Testis (tissue), 2 donors: ENCODE measurements around the gene TACC2.

Source experiments
- POLR2A ChIP-seq: fragments of 450-650 bp; IDR thresholded peaks from one replicate; pipeline ENCODE4 v1.6.1; 2017; ENCODE audit warnings: antibody characterized with exemption, mild to moderate bottlenecking, moderate library complexity
- TF ChIP-seq, protein P1 (sequence below), 3 experiments: fragments of 450-650 bp in 2 of 3; fragments of 200-600 bp in 1 of 3; sonication (generic) in 1 of 3; IDR thresholded peaks; one replicate each; pipeline ENCODE4 v1.5.1; 2016 to 2019; ENCODE audit warnings: antibody characterized with exemption in 3 of 3, mild to moderate bottlenecking in 2 of 3, moderate library complexity in 1 of 3

DNA sequence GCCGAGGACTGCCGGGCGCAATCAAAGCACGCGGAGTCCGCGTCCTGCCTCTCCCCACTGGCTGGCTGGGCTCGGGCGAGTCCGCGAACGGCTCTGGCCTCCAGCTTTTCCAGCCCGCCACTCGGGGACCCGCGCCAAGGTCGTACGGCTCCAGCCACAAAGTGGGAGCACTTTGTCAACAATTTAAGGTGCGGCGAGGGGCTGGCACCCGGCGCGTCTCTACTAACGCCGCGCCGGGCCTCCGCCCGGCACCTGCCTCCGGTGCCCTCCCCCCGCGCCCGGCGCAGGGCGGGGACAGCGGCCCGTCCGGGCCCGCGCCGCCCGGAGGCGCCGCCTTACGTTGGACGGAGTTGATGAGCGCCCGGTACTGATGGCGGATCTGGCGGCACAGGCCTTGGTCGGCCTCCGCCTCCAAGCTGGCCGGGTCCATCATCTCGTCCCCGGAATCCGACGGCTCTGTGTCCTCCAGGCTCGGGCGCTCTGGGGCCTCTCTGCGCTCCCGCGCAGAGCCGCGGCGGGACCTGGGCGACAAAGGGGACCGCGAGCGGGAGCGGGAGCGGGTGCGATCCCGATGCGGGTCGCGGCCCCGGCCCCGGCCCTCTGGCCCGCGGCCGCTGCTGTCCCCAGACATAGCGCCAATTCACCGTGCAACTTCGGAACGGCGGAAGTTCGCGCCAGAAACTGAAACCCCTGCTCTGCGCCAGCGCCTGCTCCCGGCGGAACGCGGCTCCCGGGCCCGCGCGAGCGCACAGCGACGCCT lies 14.2 kb upstream of the TACC2 start, which contains the start of gene NSMCE4A:
- TF ChIP-seq, protein P1, sequence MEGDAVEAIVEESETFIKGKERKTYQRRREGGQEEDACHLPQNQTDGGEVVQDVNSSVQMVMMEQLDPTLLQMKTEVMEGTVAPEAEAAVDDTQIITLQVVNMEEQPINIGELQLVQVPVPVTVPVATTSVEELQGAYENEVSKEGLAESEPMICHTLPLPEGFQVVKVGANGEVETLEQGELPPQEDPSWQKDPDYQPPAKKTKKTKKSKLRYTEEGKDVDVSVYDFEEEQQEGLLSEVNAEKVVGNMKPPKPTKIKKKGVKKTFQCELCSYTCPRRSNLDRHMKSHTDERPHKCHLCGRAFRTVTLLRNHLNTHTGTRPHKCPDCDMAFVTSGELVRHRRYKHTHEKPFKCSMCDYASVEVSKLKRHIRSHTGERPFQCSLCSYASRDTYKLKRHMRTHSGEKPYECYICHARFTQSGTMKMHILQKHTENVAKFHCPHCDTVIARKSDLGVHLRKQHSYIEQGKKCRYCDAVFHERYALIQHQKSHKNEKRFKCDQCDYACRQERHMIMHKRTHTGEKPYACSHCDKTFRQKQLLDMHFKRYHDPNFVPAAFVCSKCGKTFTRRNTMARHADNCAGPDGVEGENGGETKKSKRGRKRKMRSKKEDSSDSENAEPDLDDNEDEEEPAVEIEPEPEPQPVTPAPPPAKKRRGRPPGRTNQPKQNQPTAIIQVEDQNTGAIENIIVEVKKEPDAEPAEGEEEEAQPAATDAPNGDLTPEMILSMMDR (IDR thresholded peaks at IDR 0.05), result peak in 1 of 3 experiments; percentile 46
- TF ChIP-seq POLR2A, result no peak
